ENCODE results near the gene SCAPER. TPM values are rescaled to one million over a fixed set of nuclear protein-coding genes. Genes with fewer than 3 reads are reported as not detected.

The SCAPER gene
- total and polyA plus RNA-seq, 2 experiments from 2014 or later = 27.0 to 35.7 TPM

DNA sequence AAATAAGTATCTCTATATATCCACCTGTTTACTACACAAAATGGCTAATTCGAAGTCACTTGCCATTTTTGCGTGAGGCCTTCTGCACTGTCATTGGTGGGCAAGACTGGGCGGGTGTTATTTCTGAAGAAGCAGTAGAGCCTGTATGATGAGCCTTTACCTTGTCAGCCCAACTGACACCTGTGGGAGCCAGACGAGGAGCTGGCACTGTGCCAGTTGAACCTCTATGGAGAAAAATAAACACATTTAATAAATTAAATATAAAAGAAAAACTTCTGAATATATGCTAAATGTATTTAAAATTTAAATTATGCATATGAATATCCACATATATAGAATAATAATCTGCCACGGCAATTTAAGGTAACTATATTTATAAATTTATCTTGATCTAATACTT is 109.9 kb downstream of the SCAPER start:
- H3K4me1 ChIP-seq (ENCODE audit: low read depth) = no peaks in the 10 kb centered on the region
- DNase-seq (ENCODE audit: low read depth in 1 of 2, low spot score in 1 of 2) = no peak
- no peak overlapping the region for H3K4me3 ChIP-seq
- peaks cover 13% of the 10 kb centered on the region for H3K36me3 ChIP-seq
- TF ChIP-seq, protein P1, sequence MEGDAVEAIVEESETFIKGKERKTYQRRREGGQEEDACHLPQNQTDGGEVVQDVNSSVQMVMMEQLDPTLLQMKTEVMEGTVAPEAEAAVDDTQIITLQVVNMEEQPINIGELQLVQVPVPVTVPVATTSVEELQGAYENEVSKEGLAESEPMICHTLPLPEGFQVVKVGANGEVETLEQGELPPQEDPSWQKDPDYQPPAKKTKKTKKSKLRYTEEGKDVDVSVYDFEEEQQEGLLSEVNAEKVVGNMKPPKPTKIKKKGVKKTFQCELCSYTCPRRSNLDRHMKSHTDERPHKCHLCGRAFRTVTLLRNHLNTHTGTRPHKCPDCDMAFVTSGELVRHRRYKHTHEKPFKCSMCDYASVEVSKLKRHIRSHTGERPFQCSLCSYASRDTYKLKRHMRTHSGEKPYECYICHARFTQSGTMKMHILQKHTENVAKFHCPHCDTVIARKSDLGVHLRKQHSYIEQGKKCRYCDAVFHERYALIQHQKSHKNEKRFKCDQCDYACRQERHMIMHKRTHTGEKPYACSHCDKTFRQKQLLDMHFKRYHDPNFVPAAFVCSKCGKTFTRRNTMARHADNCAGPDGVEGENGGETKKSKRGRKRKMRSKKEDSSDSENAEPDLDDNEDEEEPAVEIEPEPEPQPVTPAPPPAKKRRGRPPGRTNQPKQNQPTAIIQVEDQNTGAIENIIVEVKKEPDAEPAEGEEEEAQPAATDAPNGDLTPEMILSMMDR (IDR thresholded peaks at IDR 0.05; ENCODE audit: low read depth, low read length) = no peak
- H3K9me3 ChIP-seq (ENCODE audit: low read depth) = no peaks in the 10 kb centered on the region
- no peaks in the 10 kb centered on the region for H3K27me3 ChIP-seq
- H3K27ac ChIP-seq = no peak overlapping the region

DNA sequence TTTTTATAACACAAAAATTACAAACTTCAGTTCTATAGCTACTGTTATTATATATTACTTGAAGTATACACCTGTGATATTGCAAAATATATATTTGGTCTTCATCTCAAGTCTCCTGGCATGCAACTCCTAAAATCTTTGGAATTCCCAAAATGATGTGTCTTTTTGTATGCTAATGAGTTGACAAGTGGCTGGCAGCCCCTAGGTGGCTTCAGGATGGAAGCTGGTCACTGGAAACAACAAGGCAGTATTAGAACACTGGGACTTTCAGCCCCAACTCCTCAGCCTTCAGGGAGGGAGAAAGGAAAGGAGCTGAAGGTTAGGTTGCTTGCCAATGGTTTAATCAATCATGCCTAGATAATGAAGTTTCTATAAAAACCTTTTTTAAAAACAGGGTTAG is 112.0 kb downstream of the SCAPER start:
- DNase-seq (ENCODE audit: low read depth in 1 of 2, low spot score in 1 of 2) = no peak

DNA sequence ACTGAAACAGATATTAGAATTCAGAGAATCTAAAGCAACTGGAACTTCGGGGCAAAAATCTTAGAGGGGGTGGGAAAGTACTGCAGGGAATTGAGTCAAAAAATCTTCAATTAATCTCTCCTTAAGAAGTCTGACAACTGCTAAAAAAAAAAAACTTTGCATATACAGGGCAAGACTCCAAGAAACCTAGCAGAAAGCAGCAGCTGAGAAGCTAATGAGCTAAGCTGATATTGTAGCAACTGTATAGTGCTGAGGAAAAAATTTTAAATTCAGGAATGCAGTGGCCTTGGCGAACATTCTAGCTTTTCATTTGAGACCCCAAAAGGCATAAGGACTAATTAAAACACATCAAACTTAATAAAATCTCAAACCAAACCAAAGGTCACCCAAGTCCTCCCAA is 113.6 kb downstream of the SCAPER start:
- H3K36me3 ChIP-seq = peaks cover 10% of the 10 kb centered on the region
- H3K9me3 ChIP-seq (ENCODE audit: low read depth) = no peaks in the 10 kb centered on the region
- no peak overlapping the region for H3K4me3 ChIP-seq
- TF ChIP-seq, protein P1 (IDR thresholded peaks at IDR 0.05; ENCODE audit: low read depth, low read length) = no peak
- DNase-seq (ENCODE audit: low read depth in 1 of 2, low spot score in 1 of 2) = no peak
- H3K27ac ChIP-seq = no peak overlapping the region
- H3K27me3 ChIP-seq = no peaks in the 10 kb centered on the region
- no peaks in the 10 kb centered on the region for H3K4me1 ChIP-seq (ENCODE audit: low read depth)

More for the DNA sequence above, 112.0 kb downstream of the SCAPER start:
- Histone ChIP-seq H3K27me3 (no peaks in the 10 kb centered on the region), H3K4me3 (no peak overlapping the region), H3K27ac (no peak overlapping the region), H3K36me3 (peaks cover 10% of the 10 kb centered on the region), H3K4me1 (ENCODE audit: low read depth) (no peaks in the 10 kb centered on the region), H3K9me3 (ENCODE audit: low read depth) (no peaks in the 10 kb centered on the region)
- TF ChIP-seq, protein P1 (IDR thresholded peaks at IDR 0.05; ENCODE audit: low read depth, low read length) = no peak

DNA sequence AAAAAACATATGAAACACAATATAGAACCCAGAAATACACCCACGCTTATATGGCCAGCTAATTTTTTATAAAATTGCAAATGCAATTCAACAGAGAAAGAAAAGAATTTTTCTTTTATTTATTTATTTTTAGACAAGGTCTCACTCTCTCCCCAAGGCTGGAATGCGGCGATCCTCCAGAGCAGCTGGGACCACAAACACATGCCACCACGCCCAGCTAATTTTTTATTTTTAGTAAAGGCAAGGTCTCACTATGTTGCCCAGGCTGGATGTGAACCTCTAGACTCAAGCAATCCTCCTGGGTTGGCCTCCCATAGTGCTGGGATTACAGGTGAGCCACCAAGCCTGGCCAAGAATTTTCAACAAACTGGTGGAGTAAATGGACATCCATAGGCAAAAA is 117.9 kb downstream of the SCAPER start:
- Histone ChIP-seq H3K27ac (no peak overlapping the region), H3K9me3 (ENCODE audit: low read depth) (no peaks in the 10 kb centered on the region), H3K36me3 (no peaks in the 10 kb centered on the region), H3K4me3 (no peak overlapping the region), H3K4me1 (ENCODE audit: low read depth) (no peaks in the 10 kb centered on the region), H3K27me3 (no peaks in the 10 kb centered on the region)
- TF ChIP-seq, protein P1 (IDR thresholded peaks at IDR 0.05; ENCODE audit: low read depth, low read length) = no peak
- no peak for DNase-seq (ENCODE audit: low read depth in 1 of 2, low spot score in 1 of 2)

DNA sequence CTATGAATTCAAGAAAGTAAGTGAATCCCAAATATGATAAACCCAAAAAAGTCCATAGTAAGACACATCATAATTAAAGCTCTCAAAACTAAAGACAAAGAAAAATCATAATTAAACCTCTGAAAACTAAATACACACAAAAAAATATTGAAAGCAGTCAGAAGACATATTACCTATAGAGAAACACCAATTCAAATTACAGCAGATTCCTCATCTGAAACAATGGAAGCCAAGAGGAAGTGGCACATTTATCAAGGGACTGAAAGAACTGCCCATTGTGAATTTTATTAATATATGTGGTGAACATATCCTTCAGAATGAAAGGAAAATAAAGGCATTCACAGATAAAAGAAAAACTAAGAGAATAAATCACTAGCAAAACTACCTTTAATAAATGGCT is 128.2 kb downstream of the SCAPER start:
- no peaks in the 10 kb centered on the region for H3K4me1 ChIP-seq (ENCODE audit: low read depth)
- no peak overlapping the region for H3K4me3 ChIP-seq
- no peak for DNase-seq (ENCODE audit: low read depth in 1 of 2, low spot score in 1 of 2)
- H3K36me3 ChIP-seq = peaks cover 12% of the 10 kb centered on the region
- no peaks in the 10 kb centered on the region for H3K9me3 ChIP-seq (ENCODE audit: low read depth)
- H3K27ac ChIP-seq = no peak overlapping the region
- no peaks in the 10 kb centered on the region for H3K27me3 ChIP-seq
- TF ChIP-seq, protein P1 (IDR thresholded peaks at IDR 0.05; ENCODE audit: low read depth, low read length) = no peak

DNA sequence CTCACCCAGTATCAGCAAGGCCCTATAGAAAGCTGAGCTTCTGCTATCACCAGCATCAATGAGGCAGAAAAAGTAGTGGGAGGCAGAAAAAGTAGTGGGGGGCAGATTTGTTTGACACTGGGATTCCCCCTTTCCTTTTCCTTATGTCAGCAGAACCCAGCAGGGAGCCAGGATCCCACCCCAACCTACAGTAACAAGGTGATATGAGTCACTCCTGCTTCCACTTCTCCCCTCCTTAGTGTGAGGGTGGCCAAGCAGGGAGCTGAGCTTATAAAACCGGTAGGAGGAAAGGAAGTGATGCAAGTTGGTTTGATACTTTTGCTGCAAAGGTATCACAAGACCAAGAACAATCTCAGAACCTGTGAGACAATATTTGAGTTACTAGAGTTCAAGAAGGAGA is 128.7 kb downstream of the SCAPER start:
- H3K36me3 ChIP-seq = peaks cover 12% of the 10 kb centered on the region

More for the DNA sequence above, 128.7 kb downstream of the SCAPER start:
- Histone ChIP-seq H3K4me1 (ENCODE audit: low read depth) (no peaks in the 10 kb centered on the region), H3K27ac (no peak overlapping the region), H3K27me3 (no peaks in the 10 kb centered on the region), H3K4me3 (no peak overlapping the region), H3K9me3 (ENCODE audit: low read depth) (no peaks in the 10 kb centered on the region)
- DNase-seq (ENCODE audit: low read depth in 1 of 2, low spot score in 1 of 2) = no peak
- TF ChIP-seq, protein P1 (IDR thresholded peaks at IDR 0.05; ENCODE audit: low read depth, low read length) = no peak
